ENCODE measurements around the gene FCRL5. TPM values are rescaled to one million over a fixed set of nuclear protein-coding genes. Genes with fewer than 3 reads are reported as not detected.
"Not testable (repeated sequence)": the region's sequence is repeated elsewhere in the genome, so short reads cannot be mapped to it uniquely, and the experiment has no call there.

The FCRL5 gene
- polyA plus RNA-seq (ENCODE audit: insufficient read length in 3 of 3), result under 1 TPM; 0.09 to 0.23 (median 0.16) TPM
- long read RNA-seq, donor 1, result 0 reads
- long read RNA-seq, donor 2, result 0 reads
- long read RNA-seq, donor 3, result 0 reads
- long read RNA-seq, donor 4, result 0 reads
- long read RNA-seq, donor 5, result 0 reads
- long read RNA-seq, donor 6, result 0 reads
- long read RNA-seq, donor 7, result 0 reads
- long read RNA-seq, donor 8, result 0 reads
- long read RNA-seq, donor 9, result 0 reads
- long read RNA-seq, donor 10, result 0 reads
- long read RNA-seq, donor 11, result 0 reads
- long read RNA-seq, donor 12, result 0 reads
- long read RNA-seq, donor 13, result 0 reads
- long read RNA-seq, donor 14, result 0 reads
- long read RNA-seq, donor 15, result 0 reads
- long read RNA-seq, donor 16, result 0 reads

DNA sequence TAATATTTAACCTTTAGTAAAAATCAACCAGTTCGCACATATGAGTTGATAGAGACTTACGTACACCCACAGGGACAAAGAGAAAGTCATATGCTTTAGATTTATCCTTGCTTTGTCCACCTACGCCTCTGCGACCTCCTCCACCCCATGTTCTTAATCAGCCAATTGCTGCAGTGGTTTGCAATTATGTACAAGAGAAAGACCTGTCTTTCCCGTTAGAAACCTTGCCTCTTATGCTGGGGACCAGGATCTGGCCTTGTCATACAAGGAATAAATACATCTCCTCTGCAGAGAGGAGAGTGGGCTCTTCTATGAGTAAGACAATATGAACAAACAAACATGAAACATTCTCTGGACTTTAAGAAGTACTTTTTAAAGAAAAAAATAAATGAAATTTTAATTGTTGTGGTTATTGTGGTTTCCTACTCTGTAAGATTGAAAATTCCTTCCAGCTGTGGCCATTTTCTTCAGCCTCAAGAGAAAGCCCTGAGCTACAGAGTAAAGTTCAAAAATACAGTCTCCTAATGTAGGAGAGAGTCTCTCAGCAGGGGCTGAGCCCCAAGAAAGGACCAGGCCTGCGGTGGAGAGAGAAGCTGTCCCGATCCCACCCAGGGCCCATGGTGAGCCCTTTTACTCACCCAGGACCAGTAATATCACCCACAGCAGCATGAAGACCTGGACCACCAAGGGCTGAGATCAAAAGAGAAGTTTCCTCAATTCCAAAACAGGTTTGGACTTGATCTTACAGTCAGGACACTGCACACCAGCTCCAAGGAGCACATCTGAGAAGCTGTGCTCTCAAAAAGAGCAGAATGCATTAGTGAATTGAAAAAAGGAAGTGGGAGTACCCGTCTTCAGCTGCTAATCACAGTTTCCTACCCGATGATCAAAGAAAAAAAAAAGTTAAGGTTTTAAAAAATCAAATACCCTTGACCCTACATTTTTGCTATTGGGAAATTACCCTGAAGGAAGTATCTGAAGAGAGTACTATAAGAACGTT is at the start of gene FCRL5:
Gene FCRL5, minus strand, starts transcription at position 822 of the 1,000 bp plus-strand sequence. Its CDS starts 153 bp downstream, at position 669.
- no peak for DNase-seq (ENCODE audit: extremely low read depth in 1 of 11, low read depth in 9 of 11, low spot score in 4 of 11)

DNA sequence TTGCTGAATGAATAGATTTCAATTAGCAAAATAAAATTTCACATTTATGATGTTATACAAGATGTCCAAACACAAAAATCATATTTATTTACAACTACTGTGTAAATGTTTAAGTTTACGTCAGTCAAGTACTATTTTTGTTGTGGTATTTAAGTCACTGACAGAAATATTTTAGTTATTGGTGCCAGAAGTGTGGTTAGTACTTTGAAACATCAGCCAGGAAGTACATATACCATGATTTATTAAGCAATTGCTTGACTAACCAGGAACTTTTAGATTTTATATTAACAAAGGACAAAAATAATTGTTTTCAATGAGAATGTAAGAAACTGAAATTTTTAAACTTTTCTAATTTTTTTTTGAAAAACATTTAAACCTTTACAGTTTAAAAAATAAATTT is 47.9 kb upstream of the FCRL5 start:
- no peak for DNase-seq (ENCODE audit: extremely low read depth in 1 of 11, low read depth in 9 of 11, low spot score in 4 of 11)

DNA sequence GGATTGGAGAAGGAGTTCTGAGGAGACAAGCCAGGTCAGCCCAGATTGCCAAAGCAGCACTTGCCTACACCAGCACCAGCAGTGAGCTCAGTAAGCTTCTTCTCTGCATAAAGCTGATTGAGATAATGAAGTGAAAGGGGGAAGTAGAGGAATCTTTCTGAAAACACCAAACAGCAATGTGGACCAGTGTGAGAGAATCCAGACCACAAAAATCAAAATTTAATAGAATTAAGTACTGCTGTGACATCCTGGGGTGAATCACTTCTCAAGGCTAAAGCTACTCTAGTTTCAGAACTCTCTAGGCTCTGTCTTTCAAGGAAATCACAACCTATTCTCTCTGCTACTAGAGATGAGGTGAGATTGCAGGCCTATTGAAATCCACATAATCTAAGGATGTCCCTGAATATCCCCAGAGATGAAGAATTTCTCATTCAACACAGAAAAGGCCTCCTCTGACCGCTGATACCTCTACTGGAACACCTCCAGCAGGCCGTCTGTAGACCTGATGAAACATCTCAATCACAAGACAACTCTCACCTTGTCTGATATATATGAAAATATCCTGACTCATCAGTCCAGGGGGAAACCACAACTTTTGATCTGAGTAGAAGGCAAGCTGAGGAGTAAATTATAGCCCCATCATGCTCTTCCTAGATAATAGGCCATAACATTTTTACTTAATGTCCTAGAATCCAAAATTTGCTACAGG is 45.8 kb upstream of the FCRL5 start, which contains the start of gene FCRL4:
Gene FCRL4, minus strand, starts transcription at position 127 of the 709 bp plus-strand sequence. CDS start 141 bp downstream, outside the sequence.
- DNase-seq (ENCODE audit: extremely low read depth in 1 of 11, low read depth in 9 of 11, low spot score in 4 of 11), result no peak

DNA sequence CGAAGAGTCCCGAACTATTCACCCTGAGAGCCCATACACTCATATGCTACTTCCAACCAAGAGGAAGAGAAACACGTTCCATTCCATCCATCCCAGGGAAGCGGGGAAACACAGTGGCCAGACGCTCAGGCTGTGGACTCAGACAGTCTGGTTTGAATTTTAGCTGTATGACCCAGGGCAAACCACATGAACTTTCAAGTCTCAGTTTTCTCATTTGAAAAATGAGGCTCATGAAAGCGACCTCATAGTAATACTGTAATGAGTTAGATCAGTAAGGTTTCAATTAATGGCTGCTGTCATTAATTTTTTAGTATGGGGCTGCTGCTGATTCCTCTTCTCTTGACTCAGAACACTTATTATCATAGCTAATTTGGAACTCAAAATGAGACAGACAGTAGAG is 44.1 kb upstream of the FCRL5 start:
- DNase-seq (ENCODE audit: extremely low read depth in 1 of 11, low read depth in 9 of 11, low spot score in 4 of 11), result no peak

DNA sequence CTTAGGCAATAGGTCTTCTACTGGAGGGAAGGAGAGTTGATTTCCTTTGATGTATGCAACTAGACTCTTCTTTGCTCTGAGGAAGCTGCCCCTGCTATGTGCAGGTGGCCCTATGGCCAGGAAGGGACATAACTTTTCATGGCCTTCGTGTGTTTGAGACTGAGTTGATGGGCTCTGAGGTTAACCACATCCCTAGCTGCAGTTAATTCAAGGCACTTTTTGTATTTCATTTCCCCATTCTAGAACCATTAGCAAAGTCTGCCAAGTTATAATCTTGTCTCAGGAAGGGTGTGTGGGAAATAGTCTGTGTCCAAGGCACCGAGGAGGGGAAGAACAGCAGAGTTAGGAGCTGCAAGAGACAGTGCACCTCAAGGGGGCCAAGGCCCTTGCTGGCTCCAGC is 43.0 kb upstream of the FCRL5 start:
- no peak for DNase-seq (ENCODE audit: extremely low read depth in 1 of 11, low read depth in 9 of 11, low spot score in 4 of 11)

DNA sequence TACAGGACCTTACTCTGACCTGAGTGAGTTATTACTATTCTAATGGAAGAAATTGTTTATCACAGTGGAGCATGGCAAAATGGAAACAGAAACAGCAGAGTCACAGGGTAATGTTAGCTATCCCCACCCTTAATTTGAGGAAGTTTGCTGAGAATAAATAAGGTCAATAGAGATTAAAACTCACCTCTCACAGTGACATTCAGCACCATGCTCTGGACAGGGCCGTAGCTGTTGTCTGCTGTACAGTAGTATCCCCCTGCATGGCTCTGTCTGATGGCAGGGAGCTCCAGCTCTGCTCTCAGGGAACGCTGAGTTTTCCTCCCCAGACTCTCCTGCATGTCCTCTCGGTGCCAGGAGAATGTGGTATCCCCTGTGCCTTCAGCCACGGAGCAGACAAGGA is 33.7 kb upstream of the FCRL5 start:
- DNase-seq (ENCODE audit: extremely low read depth in 1 of 11, low read depth in 9 of 11, low spot score in 4 of 11), result peak in 4 of 11 donors; percentile 1 to 6 (median 4)

DNA sequence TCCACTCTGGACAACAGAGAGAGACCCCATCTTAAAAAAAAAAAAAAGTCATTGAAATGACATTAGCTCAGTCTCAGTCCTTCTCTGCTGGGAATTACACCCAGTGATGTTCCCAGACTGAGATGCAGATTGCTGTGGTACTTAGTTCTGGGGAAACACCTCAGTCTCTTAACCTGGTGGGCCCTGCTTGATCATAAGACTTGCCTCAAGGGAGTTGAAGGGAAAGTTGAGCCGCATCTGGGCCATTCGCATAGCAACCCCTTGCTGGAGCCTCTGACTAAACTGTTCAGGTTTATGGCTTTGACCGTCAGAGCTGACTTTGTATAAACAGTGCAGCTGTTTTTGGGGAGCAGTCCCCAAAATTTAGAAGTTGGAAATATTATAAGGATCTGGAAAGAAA is 32.2 kb upstream of the FCRL5 start:
- DNase-seq (ENCODE audit: extremely low read depth in 1 of 11, low read depth in 9 of 11, low spot score in 4 of 11), result no peak

DNA sequence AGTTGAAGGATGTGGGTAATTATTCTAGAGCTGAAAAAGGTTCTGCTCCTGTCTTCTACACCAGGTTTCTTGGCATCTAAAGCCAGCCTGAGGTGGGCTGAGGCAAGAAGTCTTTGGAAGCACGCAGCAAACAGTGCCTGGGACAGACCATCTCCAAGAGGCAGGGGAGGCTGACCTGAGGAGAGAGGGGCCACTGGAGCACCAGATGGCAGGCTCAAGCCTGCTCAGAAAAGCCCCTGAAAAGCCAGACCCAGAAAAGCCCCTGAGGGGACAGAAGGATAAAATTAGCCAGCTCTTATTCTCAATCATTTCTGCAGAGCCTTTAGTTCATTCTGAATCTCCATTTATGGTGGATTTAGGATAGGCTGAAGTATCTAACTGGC is 28.5 kb upstream of the FCRL5 start:
- DNase-seq (ENCODE audit: extremely low read depth in 1 of 11, low read depth in 9 of 11, low spot score in 4 of 11), result no peak

DNA sequence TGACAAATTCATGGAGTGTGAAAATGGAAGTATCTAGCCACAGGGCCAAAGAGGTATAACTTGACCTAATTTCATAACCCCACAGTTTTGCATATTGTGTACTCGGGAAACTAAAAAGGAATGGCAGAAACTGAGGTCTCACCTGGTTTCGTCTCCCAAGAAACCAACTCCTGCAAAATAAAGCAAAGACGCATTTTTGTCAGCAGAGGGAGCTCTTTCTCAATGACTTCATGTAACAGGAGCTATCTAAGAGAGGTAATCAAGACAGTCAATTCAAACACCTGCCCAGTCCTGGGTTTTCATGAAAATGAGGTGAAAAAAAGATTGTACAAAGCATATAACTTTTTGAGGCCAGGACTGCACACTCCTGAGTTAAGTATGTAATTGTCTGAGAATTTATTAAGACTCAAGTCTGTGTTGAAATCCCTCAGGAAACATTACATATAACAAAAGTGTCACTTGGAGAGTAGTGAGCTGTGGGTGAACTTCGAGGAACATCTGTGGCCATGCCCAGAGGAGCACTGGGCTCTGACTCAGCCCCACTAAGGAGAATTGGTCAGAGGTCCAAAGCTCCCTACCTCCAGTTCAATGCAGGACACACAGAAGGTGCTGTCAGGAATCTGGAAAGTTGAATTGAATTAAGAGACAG is 28.0 kb upstream of the FCRL5 start:
- peak; percentile 26 to 70 (median 51) for DNase-seq (ENCODE audit: extremely low read depth in 1 of 11, low read depth in 9 of 11, low spot score in 4 of 11)

DNA sequence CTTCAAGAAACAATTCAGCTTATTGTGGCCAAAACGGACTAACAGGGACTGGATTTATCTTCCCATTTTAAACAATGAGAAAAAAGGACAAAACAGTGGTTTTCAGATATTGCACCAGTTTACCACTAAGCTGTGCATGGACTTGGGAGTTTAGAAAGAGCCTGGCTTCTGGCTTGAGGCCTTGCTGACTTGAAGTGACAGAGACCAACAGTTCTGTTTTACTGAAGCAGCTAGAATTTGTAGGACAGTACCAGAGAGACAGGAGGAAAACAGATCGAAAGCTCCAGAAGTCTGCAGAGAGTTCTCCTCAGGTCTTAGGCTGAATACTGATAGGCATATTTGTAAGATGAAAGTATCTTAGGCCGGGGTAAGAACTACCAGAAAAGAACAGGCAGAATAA is 25.1 kb upstream of the FCRL5 start:
- no peak for DNase-seq (ENCODE audit: extremely low read depth in 1 of 11, low read depth in 9 of 11, low spot score in 4 of 11)

DNA sequence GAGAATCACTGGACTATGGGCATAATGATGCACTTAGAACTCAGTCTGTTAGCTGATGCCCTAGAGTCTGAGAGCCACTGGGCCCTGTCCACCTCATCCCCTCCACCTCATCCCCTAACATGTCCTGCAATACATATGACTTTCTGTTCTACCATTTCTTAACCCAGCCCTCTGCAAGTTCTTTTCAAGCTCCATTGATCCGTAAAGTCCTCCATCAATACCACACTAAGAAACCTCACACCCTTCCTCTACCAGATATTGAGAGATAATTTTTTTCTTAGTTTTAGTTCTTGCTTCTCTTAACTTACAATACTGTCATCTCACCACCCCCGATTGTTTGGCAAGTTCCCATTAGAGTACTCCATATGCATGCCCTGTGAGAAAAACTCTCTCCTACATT is 23.4 kb upstream of the FCRL5 start:
- no peak for DNase-seq (ENCODE audit: extremely low read depth in 1 of 11, low read depth in 9 of 11, low spot score in 4 of 11)

DNA sequence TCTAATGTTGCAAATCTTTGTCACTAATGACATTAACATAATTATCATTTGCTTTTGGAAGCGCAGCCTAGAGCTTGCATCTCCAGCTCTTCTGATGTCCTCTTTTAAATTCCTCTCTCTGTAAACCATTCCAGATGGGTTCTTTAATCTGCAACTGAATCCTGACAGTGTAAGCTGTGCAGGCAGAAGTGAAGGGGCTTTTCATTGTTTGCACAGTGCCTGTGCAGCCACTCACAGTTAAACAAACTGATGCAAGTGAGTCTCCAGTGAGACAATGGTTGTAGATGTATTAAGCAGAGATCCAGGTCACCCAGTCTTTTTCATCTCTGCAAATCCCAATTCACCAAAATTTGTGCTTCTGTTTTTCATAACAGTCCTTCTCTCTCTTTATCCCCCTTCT is 22.5 kb upstream of the FCRL5 start:
- DNase-seq (ENCODE audit: extremely low read depth in 1 of 11, low read depth in 9 of 11, low spot score in 4 of 11), result no peak

DNA sequence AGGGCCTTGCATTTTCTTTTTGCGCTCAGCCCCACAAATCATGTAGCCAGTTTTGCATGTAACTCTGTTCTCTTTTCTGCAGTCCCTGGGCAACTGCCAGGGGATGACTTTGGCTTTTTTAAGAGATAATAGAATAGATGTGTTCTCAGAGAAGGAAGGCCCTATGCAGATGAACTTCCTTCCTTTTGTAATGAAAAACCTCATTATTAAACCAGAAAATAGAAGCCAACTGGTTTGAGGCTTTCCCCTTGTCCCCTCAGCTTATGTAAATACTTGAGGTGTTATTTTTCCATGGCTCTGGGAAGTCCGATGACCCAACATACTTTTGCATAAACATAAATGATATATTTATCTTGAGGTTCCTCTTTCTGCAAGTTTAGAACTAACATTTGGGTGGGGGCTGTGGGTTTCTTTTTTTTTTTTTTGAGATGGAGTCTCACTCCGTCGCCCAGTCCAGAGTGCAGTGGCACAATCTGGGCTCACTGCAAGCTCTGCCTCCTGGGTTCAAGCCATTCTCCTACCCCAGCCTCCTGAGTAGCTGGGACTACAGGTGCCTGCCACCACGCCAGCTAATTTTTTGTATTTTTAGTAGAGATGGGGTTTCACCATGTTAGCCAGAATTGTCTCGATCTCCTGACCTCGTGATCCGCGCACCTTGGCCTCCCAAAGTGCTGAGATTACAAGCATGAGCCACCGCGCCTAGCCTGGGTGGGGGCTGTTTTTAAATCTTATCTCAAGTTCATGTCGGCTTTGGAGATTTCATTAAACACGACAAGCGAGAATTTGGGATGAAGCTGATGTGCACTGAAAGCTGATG is 14.4 kb upstream of the FCRL5 start:
- no peak for DNase-seq (ENCODE audit: extremely low read depth in 1 of 11, low read depth in 9 of 11, low spot score in 4 of 11)

DNA sequence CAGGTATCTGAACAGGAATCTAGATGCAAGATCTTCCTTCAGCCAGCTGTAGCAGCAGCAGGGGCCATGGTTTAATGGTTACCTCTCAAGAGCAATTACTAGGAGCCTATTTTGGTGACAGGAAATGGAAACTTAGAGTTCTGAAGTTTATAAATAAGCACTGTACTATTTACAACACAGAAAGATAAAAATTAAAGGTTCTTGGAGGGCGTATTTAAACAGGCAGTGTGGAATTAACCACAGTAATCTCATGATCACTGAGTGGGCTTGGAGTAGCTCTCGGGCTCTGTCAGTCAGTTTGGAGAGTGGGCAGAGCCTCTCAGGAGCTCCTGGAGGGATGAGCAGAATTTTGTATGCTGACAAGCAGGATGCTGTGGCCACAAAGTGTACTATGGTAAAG is 10.2 kb upstream of the FCRL5 start:
- no peak for DNase-seq (ENCODE audit: extremely low read depth in 1 of 11, low read depth in 9 of 11, low spot score in 4 of 11)

DNA sequence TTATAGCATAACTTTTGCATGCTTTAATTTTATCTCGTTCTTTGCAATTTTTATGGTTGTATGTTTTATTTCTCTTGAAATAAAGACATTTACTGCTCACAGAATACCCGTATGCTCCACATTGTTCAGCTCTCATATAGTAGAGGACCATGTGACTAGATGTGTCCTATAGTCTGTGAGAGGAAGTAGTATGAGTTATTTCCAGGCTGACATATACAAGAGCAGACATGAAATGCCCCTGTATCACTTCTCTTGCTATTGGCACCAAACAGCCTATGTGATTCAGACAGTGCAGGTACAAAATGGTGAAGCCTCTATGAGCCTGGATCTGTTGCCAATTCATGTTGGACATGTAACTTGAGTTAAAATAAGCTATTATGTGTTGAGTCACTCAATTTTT is 5.8 kb upstream of the FCRL5 start:
- no peak for DNase-seq (ENCODE audit: extremely low read depth in 1 of 11, low read depth in 9 of 11, low spot score in 4 of 11)

DNA sequence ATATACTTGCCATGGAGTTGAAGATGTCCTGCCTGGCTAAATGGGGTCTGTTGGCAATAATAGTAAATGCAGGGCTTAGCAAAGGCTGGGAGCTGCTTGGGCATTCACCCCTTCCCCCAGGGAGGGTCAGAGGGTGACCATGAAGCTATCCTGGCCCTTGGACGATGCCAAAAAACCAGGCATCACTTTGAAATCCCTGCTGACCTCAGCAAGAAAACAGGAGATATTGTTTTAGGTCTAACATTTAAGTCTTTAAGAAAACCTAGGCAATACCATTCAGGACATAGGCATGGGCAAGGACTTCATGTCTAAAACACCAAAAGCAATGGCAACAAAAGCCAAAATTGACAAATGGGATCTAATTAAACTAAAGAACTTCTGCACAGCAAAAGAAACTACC is 4.2 kb downstream of the FCRL5 start:
- DNase-seq (ENCODE audit: extremely low read depth in 1 of 11, low read depth in 9 of 11, low spot score in 4 of 11), result not testable (repeated sequence)

DNA sequence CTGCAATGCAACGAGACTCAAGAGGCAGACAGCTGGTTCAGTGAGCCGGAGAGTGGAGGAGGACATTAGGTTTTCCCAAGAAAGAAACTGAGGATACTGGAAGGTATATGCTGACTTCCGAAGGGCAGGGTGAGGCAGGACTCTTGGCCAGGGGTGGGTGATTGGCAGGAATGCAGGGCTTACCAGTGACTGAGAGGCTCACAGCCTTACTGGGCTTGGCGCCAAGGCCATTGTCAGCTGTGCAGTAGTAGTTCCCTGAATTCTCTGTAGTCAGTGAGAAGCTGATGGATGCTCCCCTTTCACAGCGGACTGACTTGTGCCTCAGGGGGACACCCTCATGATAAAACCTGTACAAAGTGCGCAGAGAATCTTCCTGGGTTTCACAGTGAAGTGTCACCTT is 9.6 kb downstream of the FCRL5 start:
- DNase-seq (ENCODE audit: extremely low read depth in 1 of 11, low read depth in 9 of 11, low spot score in 4 of 11), result peak in 7 of 11 donors; percentile 2 to 41 (median 7)

DNA sequence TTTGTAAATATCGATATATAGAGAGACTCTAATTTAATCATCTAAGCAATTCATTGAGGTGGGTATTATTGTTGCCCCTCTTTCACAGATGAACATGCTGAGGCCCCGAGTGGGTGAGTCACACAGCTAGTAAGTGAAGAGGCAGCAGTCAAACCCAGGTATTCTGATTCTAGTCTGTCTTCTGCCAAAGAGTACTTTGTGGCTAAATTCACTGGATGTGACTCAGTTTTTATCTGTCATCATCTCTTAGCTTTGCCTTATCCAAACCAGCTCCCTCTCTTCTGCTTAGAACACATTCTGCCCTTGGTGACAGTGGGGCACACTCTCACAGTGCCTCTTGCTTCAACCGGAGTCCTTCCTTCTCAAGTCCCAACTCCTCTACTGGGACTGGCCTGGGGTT is 11.5 kb downstream of the FCRL5 start:
- no peak for DNase-seq (ENCODE audit: extremely low read depth in 1 of 11, low read depth in 9 of 11, low spot score in 4 of 11)
